ENCODE measurements around the gene IQSEC1.

IQSEC1 gene

DNA sequence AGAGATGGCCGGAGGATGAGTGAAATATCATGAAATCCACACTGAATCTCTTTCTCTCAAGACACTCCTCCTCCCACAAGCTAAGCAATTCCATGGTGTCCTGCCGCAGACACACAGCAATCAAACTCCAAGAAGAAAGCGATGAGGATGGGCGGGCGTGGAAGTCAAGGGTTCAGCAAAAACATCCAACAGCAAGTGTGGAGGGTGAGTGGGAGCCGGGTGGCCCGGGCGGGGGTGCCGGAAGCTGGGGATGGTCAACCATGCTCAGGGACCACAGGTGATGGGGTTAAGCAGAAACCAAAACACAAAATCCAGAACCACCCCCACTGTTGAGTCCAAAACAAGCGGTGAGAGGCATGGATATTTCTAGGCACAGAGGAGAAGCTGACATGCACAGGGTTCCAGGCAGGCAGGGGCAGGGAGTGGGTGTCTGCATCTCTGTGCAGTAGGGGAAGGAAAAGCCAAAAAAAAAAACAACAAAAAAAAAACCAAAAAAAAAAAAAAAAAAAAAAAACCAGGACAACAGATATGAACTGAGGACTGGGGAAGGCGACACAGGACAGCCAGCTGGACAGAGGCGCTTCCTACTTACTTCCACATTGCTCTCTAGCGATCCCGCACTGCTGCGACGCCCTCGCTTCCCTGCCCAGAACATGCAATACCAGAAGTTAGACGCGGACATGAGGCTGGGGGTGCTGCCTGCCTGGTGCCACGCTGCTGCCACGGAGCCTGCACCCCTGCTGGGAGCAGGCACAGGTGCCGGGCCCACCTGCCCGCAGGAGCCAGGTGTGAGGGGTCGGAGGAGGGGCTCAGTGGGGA is 170.8 kb downstream of the IQSEC1 start:
- DNase-seq: no peak

- DNase-seq: no peak
Observed at GRCh38 chr3:12901623-12902045, 171.6 kb downstream of the IQSEC1 start.

GRCh38 chr3:12900885-12901411 is 172.3 kb downstream of the IQSEC1 start:
- DNase-seq: no peak

DNA sequence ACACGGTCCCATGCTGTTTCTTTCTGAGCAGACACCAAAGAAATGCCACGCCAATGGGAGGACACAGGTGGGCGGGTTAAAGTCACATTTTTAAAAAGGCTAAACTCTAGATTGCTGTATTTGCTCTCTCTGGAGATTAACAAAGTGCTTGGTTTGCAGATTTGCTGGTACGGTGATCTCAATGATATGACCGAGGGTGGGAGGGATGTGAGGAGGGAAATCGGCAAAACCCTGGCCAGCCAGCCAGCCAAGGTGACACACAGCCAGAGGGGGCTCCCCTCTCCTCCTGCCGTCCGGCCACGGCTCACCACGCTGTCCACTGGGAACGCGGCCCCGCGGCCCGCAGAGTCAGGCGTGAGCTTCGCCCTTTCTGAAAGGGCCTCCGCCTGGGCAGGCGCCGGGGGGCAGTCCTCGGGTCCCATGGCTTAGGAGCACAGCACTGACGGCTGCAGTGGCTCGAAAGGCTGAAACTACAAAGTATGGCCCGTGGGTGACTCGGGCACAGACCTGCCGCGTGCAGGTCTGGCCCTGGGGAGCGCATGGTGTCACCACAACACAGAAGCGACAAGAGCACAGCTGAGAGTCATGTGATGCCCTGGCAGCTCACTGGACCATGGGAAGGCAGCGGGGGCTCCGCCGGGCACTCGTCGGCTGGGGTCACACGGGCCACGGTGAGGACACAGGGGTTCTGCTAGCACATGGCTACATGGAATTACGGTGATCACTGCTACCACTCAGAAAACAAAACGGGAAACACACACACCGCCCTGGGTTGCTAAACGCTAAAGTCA is 174.1 kb downstream of the IQSEC1 start:
- no peak for DNase-seq

DNA sequence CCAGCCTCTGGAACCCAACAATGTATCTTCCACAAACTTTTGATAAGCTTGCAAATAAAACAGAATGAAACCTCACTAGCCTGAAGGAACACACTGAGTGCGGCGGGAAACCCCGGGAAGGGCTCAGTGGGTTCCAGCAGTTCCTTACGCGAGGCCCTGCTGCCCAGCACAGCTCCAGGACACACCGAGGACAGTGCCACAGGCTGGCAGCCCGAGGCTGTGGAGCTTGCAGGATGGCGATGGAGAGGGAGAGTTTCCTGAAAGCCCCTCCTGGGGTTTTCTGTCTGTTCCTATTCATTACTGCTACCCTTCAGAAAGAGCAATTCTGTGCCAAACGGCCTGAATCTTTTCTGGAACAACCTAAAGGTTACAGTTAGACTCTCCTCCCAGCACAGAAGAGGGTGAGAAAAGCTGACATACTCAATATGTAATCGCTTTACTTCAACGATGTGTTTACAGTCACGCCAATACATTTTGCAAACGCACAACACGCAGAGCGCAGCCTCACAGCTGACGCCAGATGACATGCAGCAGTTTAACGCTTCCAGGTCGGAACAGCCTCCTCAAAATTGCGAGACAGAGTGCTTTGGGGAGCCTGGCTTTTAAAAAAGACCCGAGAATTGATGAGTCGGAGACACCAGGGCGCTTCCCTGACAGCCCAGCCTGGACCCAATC is 174.8 kb downstream of the IQSEC1 start:
- DNase-seq: no peak

DNA sequence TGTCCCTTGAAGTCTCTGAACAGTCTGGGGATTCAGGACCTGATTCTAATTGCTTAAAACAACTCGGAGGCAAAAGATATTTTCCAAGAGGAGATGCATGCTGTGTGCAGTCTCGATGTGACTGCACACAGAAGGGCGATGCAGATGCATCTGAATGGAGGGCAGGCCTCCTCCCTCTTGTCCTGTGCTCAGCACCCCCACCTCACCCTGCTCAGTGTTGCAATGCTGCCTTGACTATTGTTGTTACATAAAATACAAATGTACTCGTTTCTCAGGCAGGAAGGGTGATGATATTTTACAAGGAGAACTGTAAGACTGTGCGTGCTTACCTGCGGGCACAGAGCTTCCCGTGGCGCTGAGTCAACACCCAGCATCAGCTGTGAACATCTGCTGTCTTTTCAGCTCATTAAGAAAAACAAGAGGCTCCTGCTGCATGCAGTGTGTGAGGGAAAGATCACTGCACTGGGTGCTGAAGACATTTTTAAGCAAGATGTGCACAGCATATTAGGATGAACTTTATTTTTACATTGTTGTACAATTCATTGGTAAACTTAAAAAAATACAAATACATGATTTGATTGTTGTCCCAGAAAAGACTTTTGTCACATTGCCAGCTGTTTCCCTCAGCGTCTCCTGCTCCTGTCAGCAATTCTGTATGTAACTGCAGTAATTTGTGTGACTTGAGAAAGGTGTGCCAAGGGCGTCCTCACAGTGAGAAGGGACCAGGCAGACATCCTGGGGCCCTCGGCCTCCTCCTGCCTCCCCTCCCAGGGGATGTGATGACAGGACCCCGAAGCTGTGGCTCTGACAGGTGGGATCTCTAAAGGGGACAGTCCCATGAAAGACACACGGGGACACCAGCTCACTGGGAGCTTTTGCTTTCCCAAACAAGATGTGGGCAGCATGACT is 175.6 kb downstream of the IQSEC1 start:
- no peak for DNase-seq

- no peak for DNase-seq
Observed at GRCh38 chr3:12896063-12896985, 176.9 kb downstream of the IQSEC1 start.

- DNase-seq: no peak
Observed at GRCh38 chr3:12895391-12896062, 177.7 kb downstream of the IQSEC1 start.

GRCh38 chr3:12894629-12895028 is 178.6 kb downstream of the IQSEC1 start:
- DNase-seq: no peak

- DNase-seq: no peak
Observed at GRCh38 chr3:12893852-12894251, 179.4 kb downstream of the IQSEC1 start.

GRCh38 chr3:12893247-12893646 is 180.0 kb downstream of the IQSEC1 start:
- no peak for DNase-seq

GRCh38 chr3:12892840-12893189 is 180.4 kb downstream of the IQSEC1 start:
- DNase-seq: no peak

DNA sequence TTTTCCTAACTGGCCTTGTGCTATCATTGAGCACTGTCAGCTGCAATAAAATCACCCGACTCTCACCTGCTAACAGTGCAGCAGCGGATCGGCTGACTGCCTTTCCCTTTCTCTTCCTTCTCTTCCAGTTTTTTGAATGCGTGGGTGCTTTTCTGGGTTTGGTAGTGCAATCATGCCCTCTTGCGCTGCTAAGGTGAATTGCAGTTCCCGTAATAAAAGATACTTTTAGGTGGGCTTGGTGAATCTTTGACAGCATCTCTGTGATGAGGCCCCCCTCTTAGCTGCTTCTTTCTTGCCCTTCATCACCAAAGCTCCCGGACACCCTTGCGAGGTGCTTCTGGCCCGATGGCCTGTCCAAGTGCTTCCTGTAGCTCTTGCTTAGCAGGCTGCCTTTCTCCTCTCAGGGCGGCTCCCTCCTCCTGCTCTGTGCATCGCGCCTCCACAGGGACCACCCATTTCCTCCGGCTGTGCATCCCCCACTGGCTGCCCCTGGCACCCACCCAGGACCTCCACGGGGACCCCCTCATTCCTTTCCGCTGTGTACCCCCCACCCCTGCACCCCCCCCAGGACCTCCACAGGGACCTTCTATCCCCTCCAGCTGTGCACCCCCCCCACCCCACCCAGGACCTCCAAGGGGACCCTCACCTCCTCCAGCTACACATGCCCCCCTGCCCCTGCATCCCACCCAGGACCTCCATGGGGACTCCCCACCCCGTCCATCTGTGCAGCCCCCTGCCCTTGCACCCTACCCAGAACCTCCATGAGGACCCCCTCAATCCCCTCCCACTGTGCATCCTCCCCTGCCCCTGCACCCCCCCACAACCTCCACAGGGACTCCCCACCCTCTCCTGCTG is 181.0 kb downstream of the IQSEC1 start:
- DNase-seq: peak; percentile 87

DNA sequence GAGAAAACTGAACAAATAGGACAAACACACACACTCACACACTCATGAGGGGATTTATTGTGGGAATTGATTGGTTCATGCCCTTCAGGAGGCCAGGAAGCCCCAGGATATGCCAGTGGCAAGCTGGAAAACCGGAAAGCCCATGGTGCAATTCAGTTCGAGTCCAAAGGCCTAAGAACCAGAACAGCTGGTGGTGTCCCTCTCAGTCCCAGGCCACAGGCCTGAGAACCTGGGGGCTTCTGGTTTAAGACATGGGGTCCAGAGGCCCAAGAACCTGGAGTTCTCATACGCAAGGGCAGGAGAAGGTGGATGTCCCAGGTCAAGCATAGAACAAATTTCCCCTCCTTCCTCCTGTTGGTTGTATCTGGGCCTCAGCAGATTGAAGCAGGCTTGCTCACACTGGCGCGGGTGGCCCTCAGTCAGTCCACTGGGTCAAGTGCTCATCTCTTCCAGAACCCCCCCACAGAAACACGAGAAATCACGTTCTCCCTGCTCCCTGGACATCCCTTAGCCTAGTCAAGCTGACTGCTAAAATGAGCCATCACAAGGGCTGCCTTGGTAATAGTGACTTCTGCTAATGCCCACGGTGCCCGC is 181.7 kb downstream of the IQSEC1 start:
- DNase-seq: no peak

DNA sequence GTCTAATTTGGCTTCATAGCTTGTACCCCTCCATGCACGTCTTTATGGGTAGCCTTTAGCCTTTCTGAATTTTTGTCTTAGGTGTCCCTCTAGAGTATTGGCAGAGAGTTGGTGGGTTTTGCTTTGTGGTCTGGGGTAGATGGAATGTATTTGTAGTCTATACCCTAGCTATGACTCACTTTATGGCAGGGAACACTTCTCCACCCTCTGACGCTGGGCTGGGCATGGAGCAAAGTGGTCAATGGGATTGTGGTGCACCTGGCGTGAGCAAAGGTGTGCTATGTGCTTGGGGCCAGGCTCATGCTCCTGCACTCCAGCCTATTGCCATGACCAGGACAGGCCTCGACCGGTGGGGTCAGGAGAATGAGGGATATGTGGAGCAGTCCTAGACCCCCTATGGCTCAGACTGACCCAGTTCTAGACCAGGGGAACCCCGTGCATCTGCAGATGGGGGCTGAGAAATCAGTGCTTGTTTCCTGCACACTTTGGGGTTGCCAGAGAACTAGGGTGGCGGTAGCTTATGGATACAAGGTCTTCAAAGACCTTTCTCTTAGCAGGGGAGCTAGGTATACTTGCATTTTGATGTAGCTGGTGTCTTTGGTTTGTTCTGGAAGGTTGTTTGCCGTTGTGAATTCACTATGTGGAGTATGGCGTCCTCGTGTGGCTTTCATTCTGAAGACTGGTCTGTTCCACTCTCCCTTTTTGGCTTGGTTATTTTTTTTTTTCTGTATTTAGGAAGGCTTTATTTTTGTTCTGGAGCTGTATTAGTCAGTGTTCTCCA is 182.4 kb downstream of the IQSEC1 start:
- no peak for DNase-seq

DNA sequence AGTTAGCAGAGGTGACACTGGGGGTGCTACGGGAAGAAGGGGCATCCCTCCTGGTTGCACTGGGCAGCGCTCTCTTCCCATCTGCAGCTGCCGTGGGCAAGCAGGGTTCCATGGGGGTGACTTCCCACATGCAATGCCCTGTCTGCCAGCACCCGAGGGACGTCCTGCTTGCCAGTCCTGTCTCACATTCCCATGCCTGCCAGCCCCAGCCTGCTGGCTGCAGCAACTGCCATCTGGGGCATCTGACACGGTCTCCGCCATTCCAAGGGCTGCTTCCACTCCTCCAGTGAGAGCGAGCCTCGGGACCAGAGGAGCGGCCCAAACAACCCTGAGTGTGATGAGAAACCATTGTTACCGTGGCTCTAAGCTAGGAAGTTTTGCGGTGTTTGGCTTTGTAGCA is 186.5 kb downstream of the IQSEC1 start:
- DNase-seq: no peak

GRCh38 chr3:12886106-12886679 is 187.0 kb downstream of the IQSEC1 start:
- no peak for DNase-seq

DNA sequence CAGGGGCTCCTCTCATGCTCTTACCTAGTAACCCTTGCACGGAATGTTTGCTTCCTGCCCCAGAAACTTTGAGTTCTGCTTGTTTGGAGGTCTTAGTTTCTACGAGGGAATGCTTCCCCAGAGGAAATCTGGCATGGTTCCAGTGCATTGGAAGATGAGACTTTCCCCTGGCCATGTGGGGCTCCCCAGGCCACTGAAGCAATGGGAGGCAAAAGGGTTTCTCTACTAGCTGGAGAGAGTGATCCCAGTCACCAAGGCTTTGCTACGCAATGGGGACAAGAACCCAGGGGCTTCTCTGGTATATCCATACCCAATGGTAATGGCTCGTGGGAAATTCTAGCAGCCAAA is 187.7 kb downstream of the IQSEC1 start:
- no peak for DNase-seq

Measured in hematopoietic multipotent progenitor cell treated with erythropoietin and hydrocortisone succinate and interleukin-3 and kit ligand, for 6 days (in vitro differentiated cells).